ENCODE data around the gene PGPEP1.

PGPEP1 gene

DNA sequence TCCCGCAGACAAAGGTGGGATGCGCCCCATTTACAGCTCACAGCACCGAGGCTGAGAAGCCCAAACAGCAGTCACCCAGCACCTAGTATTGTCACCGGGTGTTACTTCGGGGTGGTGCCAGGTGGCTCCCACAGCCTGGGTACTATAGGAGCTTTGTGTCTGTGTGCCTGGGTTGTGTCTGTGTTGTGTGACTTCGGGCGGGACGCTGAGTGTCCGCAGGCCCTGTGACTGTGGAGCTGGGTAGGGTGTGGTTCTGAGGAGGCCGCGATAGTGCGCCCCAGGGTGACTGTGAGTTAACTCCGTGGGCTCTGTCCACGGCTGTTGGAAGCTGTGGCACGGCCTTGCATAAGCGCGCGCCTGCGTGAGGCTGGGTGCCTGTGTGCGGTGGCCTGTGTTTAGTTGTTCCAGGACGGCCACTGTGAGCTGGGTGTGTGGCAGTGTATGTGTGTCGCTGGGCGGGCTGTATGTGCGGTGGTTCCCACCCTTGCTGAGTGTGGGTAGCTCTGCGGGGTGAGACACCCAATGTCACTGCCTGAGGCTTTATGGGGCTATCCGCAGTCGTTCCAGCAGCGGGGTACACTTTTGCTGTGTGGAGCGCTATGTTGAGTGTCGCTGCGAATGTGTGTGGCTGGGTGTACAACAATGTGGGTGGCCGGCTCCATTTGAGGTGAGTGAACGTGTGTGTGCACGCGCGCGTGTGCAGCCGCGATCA lies 78.2 kb downstream of the PGPEP1 start:
- peak; percentile 45 for DNase-seq (ENCODE audit: low read depth)

GRCh38 chr19:18419195-18419698 lies 78.8 kb downstream of the PGPEP1 start, which contains the start of gene SSBP4:
Gene SSBP4 (plus strand): TSS chr19:18419398. CDS start chr19:18419649, 251 bp downstream.
- DNase-seq (ENCODE audit: low read depth) = peak; percentile 78
